Fibroblast of the aortic adventitia (primary cell): Measurements from ENCODE around the gene FNBP1L. TPM values are rescaled to one million over a fixed set of nuclear protein-coding genes. Genes with fewer than 3 reads are reported as not detected.

Experiments
- DNase-seq: peaks from one replicate; pipeline ENCODE4 v3.0.0-alpha.2; 2010; ENCODE audit warnings: low read depth
- H3K4me3 ChIP-seq: 2 replicates; pipeline ENCODE4 v1.5.1; 2011; ENCODE audit warnings: low read depth, mild to moderate bottlenecking, control low read depth, low read length, moderate library complexity
- CTCF ChIP-seq: IDR thresholded peaks from 2 replicates; pipeline ENCODE4 v1.5.1; 2011; ENCODE audit warnings: mild to moderate bottlenecking, low read length, control low read depth, inconsistent platforms; ENCODE audit not compliant: insufficient read depth
- total RNA-seq: library from RNA; depleted of rRNA; stranded (reverse); fragments of >200 nt; gene quantifications from 2 replicates; pipeline ENCODE4 v1.2.3, GENCODE V29; 2012; ENCODE audit warnings: low replicate concordance

Gene FNBP1L
- total RNA-seq, 1 donor: 15.0 TPM

- no peak for TF ChIP-seq CTCF
- no peak for DNase-seq
- H3K4me3 ChIP-seq: no peak overlapping the region
Observed at GRCh38 chr1:93483200-93483599, 35.3 kb downstream of the FNBP1L start.

- H3K4me3 ChIP-seq: no peak overlapping the region
- no peak for DNase-seq
- TF ChIP-seq CTCF: no peak
Observed at GRCh38 chr1:93483606-93484005, 35.7 kb downstream of the FNBP1L start.

DNA sequence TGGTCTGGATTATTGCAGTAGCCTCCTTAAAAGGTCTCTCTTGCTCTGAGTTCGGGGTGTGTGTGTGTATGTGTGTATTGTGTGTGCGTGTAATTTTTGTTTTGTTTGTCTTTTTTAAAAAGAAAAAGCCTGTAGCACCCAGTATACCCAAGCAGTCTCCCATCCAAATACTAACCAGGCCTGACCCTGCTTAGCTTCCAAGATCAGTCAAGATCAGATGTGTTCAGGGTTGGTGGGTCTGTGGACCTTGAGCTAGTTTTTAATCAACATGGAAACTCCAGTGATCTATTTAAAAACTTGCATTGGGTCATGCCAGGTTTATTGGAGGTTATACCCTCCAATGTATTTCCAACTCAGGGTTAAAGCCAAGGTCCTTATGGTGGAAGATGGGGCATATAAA, 40.3 kb downstream of the FNBP1L start:
- TF ChIP-seq CTCF: no peak
- DNase-seq: no peak
- no peak overlapping the region for H3K4me3 ChIP-seq

DNA sequence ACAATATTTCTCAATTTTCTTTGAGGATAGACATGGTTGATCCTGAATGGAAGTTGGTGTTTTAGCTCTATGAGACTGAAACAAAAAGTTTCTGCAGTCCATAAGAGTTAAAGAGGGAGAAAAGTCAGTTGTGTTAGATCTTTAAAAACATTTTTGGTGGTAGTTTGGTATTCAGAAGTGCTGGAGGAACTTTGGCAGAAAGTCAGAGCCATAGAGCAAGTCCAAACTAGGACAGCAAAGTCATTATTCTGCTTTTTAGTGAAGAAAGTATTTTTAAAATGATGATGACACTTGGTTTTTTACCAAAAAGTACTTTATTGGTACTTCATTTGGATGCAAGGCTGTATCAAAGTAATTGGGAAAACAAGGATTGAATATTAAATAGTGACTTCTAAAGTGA, 41.8 kb downstream of the FNBP1L start:
- H3K4me3 ChIP-seq: no peak overlapping the region
- DNase-seq: peak; percentile 2
- no peak for TF ChIP-seq CTCF

- no peak for DNase-seq
- no peak for TF ChIP-seq CTCF
- no peak overlapping the region for H3K4me3 ChIP-seq
Observed at GRCh38 chr1:93490357-93490756, 42.4 kb downstream of the FNBP1L start.

- no peak for DNase-seq
- TF ChIP-seq CTCF: no peak
- H3K4me3 ChIP-seq: no peak overlapping the region
Observed at GRCh38 chr1:93495911-93496310, 48.0 kb downstream of the FNBP1L start.

DNA sequence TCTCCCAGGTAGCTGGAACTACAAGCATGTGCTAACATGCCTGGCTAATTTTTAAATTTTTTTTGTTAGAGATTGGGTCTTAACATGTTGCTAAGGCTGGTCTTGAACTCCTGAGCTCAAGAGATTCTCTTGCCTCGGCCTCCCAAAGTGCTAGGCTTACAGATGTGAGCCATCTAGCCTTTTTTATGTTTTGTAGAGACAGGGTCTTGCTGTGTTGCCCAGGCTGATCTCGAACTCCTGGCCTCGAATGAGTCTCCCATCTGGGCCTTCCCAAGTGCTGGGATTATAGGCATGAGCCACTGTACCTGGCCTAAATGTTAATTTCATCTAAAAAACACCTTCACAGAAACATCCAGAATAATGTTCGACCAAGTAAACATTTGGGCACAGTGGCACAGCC, 48.6 kb downstream of the FNBP1L start:
- H3K4me3 ChIP-seq: no peak overlapping the region
- TF ChIP-seq CTCF: no peak
- no peak for DNase-seq
